ENCODE data around the gene MSH3. TPM values are rescaled to one million over a fixed set of nuclear protein-coding genes. Genes with fewer than 3 reads are reported as not detected.

The MSH3 gene
- total and polyA plus RNA-seq, 2 of the 8 experiments (the other 6 are each of a cell fraction or from before 2014, with no cell fraction given) = 3.6 to 22.6 TPM

- 97% methylated on average over 4 of the region's 4 CpGs; no CpG with 5 or more reads in 1 of the 2 experiments for whole genome bisulfite sequencing, 2 experiments (ENCODE audit: extremely low coverage in 1 of 2, insufficient coverage in 1 of 2, insufficient read length in 1 of 2, insufficient replicate concordance in 2 of 2, low coverage in 1 of 2, low lambda C conversion rate in 2 of 2, missing lambda C conversion rate in 1 of 2)
- H3K27me3 ChIP-seq (replicated peaks in 1 of 4; ENCODE audit: control insufficient read depth in 3 of 4, extremely low read depth in 1 of 4, insufficient read depth in 3 of 4, low read length in 3 of 4) = no peaks in the 10 kb centered on the region
- H3K79me2 ChIP-seq (ENCODE audit: control insufficient read depth in 1 of 2, insufficient read depth in 2 of 2, low read length in 2 of 2) = no peaks in the 10 kb centered on the region
- no peak overlapping the region for H3K9ac ChIP-seq (replicated peaks in 1 of 4; ENCODE audit: extremely low read depth in 1 of 4, low read depth in 3 of 4, low read length in 3 of 4)
- H3K14ac ChIP-seq (ENCODE audit: insufficient read length) = no peak overlapping the region
- H2BK120ac ChIP-seq (replicated peaks; ENCODE audit: low read depth, low read length) = no peak overlapping the region
- H3K4ac ChIP-seq (replicated peaks; ENCODE audit: insufficient read length, low read depth, low read length) = no peak overlapping the region
- POLR2A ChIA-PET (ENCODE audit: partially characterized antibody) = no interaction called here
- H2BK12ac ChIP-seq (ENCODE audit: low read depth, low read length) = no peak overlapping the region
- no peak overlapping the region for H2AK5ac ChIP-seq (ENCODE audit: low read depth, low read length)
- H4K8ac ChIP-seq (ENCODE audit: extremely low read depth, insufficient read depth, low read length) = no peak overlapping the region
- FAIRE-seq (no peak), DNase-seq (ENCODE audit: low read depth in 1 of 2, low spot score in 2 of 2) (no peak)
- no peak for TF ChIP-seq RBBP5 (IDR thresholded peaks at IDR 0.05; ENCODE audit: borderline replicate concordance, low read depth, low read length)
- TF ChIP-seq SIRT6 (IDR thresholded peaks at IDR 0.05; ENCODE audit: low read length) = no peak
- TF ChIP-seq CHD2 (IDR thresholded peaks at IDR 0.05; ENCODE audit: low read length) = no peak
- no peak overlapping the region for H2BK20ac ChIP-seq (ENCODE audit: low read length)
- CTCF ChIA-PET (ENCODE audit: partially characterized antibody) = interaction anchor here (1.1 kb wide), 1 partner anchor 27 kb away, joined by 4 read pairs; no protein-coding TSS in a partner anchor
- H3K23ac ChIP-seq (ENCODE audit: insufficient read length) = no peak overlapping the region
- H3K36me3 ChIP-seq (ENCODE audit: control insufficient read depth in 2 of 4, insufficient read depth in 4 of 4, low read length in 3 of 4) = no peaks in the 10 kb centered on the region
- H3K18ac ChIP-seq (ENCODE audit: extremely low read depth, low read length) = no peak overlapping the region
- H3K56ac ChIP-seq (replicated peaks; ENCODE audit: insufficient read length, low read depth, low read length) = no peak overlapping the region
- no peak overlapping the region for H3K4me3 ChIP-seq (ENCODE audit: extremely low read depth in 1 of 4, insufficient read depth in 2 of 4, low read depth in 3 of 4, low read length in 4 of 4)
- no peaks in the 10 kb centered on the region for H3K79me1 ChIP-seq (ENCODE audit: low read depth, low read length)
- no peaks in the 10 kb centered on the region for H3K4me1 ChIP-seq (replicated peaks in 1 of 4; ENCODE audit: control insufficient read depth in 3 of 4, insufficient read depth in 4 of 4, low read length in 3 of 4)
- H2BK5ac ChIP-seq (ENCODE audit: low read depth, low read length) = no peak overlapping the region
- no peak overlapping the region for H4K91ac ChIP-seq (replicated peaks; ENCODE audit: insufficient read length, low read length)
- no peaks in the 10 kb centered on the region for H3K9me3 ChIP-seq (ENCODE audit: insufficient read depth in 2 of 2, low read depth in 1 of 2, low read length in 1 of 2)
- H2AFZ ChIP-seq (ENCODE audit: low read length) = no peak overlapping the region
- H3K4me2 ChIP-seq (ENCODE audit: insufficient read depth in 1 of 2, low read depth in 2 of 2, low read length in 2 of 2) = no peak overlapping the region
- no peaks in the 10 kb centered on the region for H3K23me2 ChIP-seq (ENCODE audit: low read depth, low read length)
- no peaks in the 10 kb centered on the region for H4K20me1 ChIP-seq (replicated peaks in 1 of 2; ENCODE audit: control insufficient read depth in 1 of 2, insufficient read depth in 2 of 2, low read length in 2 of 2)
- no peak overlapping the region for H3K27ac ChIP-seq (ENCODE audit: low read depth, low read length)
- no peak overlapping the region for H4K5ac ChIP-seq (ENCODE audit: insufficient read length, low read depth, low read length)
- no peak overlapping the region for H2BK15ac ChIP-seq (ENCODE audit: low read length)
Observed at GRCh38 chr5:80835128-80835527, 180.7 kb downstream of the MSH3 start.

Data from H1 (cell line).